C4-2B (cell line): ENCODE data around the gene TMBIM1.

ENCODE experiments used
- CTCF ChIP-seq: fragments of 450-650 bp; conservative IDR thresholded peaks from 2 replicates; pipeline ENCODE4 v1.5.1; 2017; ENCODE audit warnings: mild to moderate bottlenecking
- ZFX ChIP-seq: fragments of 450-650 bp; IDR thresholded peaks from 2 replicates; pipeline ENCODE4 v1.6.1; 2017

DNA sequence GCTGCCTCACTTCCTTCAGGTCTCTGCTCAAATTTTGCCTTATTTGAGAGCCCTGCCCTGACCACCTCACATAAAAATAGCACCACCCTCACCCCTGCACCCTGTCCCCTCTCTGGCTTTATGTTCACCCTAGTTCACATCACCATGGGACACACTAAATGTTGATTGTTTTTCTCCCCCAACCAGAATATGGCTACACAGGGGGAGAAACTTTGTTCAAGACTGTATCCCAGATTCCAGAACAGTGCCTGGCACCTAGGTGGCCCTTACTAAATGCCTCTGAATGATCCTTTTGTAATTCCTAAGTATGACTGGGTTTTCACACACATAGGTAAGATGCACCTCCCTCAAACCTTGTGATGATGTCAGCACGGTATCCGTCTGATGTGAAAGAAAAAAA, 36.0 kb upstream of the TMBIM1 start:
- no peak for TF ChIP-seq CTCF
- no peak for TF ChIP-seq ZFX
